ENCODE data around the gene AQP9.

Gene AQP9

GRCh38 chr15:58138106-58138505 lies at the start of gene AQP9:
Gene AQP9 (plus strand): TSS chr15:58138381. CDS start chr15:58138566, 185 bp downstream.
- no peak for DNase-seq

- DNase-seq, result no peak
Observed at GRCh38 chr15:58095415-58095814, 42.8 kb upstream of the AQP9 start.

- no peak for DNase-seq
Observed at GRCh38 chr15:58096529-58097084, 41.6 kb upstream of the AQP9 start.

- DNase-seq, result no peak
Observed at GRCh38 chr15:58103482-58103881, 34.7 kb upstream of the AQP9 start.

- DNase-seq, result no peak
Observed at GRCh38 chr15:58108117-58108516, 30.1 kb upstream of the AQP9 start.

- DNase-seq, result no peak
Observed at GRCh38 chr15:58109419-58109818, 28.8 kb upstream of the AQP9 start.

- no peak for DNase-seq
Observed at GRCh38 chr15:58110999-58111717, 27.0 kb upstream of the AQP9 start.

GRCh38 chr15:58111718-58112104 lies 26.5 kb upstream of the AQP9 start:
- no peak for DNase-seq

- DNase-seq, result peak; percentile 0
Observed at GRCh38 chr15:58113358-58113757, 24.8 kb upstream of the AQP9 start.

GRCh38 chr15:58114388-58114787 lies 23.8 kb upstream of the AQP9 start:
- DNase-seq, result no peak

GRCh38 chr15:58114812-58115211 lies 23.4 kb upstream of the AQP9 start:
- no peak for DNase-seq

GRCh38 chr15:58115692-58116091 lies 22.5 kb upstream of the AQP9 start:
- peak; percentile 4 for DNase-seq

GRCh38 chr15:58117619-58118018 lies 20.6 kb upstream of the AQP9 start:
- no peak for DNase-seq

GRCh38 chr15:58118272-58118671 lies 19.9 kb upstream of the AQP9 start:
- DNase-seq, result no peak

- DNase-seq, result no peak
Observed at GRCh38 chr15:58119016-58119415, 19.2 kb upstream of the AQP9 start.

GRCh38 chr15:58124585-58124984 lies 13.6 kb upstream of the AQP9 start:
- no peak for DNase-seq

GRCh38 chr15:58125333-58125732 lies 12.8 kb upstream of the AQP9 start:
- DNase-seq, result no peak

- DNase-seq, result no peak
Observed at GRCh38 chr15:58134886-58135285, 3.3 kb upstream of the AQP9 start.

- DNase-seq, result no peak
Observed at GRCh38 chr15:58135511-58136174, 2.5 kb upstream of the AQP9 start.

GRCh38 chr15:58136731-58137130 lies 1.4 kb upstream of the AQP9 start:
- DNase-seq, result no peak

- no peak for DNase-seq
Observed at GRCh38 chr15:58137686-58138085, 495 bp upstream of the AQP9 start.

GRCh38 chr15:58139276-58139988 lies 1.3 kb downstream of the AQP9 start:
- no peak for DNase-seq

GRCh38 chr15:58139989-58140522 lies 1.9 kb downstream of the AQP9 start:
- DNase-seq, result no peak
